IPS-18a (cell line): ENCODE data around the gene MAP3K2.
A peak's percentile ranks its signal among the peaks of the same experiment; 100 is the strongest.
"Not testable (repeated sequence)": the region's sequence is repeated elsewhere in the genome, so short reads cannot be mapped to it uniquely, and the experiment has no call there.

Experiments
- H3K27ac ChIP-seq: one replicate; pipeline ENCODE4 v1.5.1; 2013; ENCODE audit warnings: low read length
- H3K27me3 ChIP-seq: one replicate; pipeline ENCODE4 v1.6.1; 2013; ENCODE audit warnings: mild to moderate bottlenecking, low read length; ENCODE audit not compliant: control insufficient read depth, insufficient read depth
- H3K36me3 ChIP-seq: one replicate; pipeline ENCODE4 v1.6.1; 2013; ENCODE audit warnings: low read depth, low read length; ENCODE audit not compliant: control insufficient read depth
- H3K4me1 ChIP-seq: one replicate; pipeline ENCODE4 v1.6.1; 2013; ENCODE audit warnings: low read depth, low read length; ENCODE audit not compliant: control insufficient read depth
- H3K4me3 ChIP-seq: one replicate; pipeline ENCODE4 v1.5.1; 2013; ENCODE audit warnings: low read length
- H3K9ac ChIP-seq: one replicate; pipeline ENCODE4 v1.6.1; 2013; ENCODE audit warnings: mild to moderate bottlenecking, low read length, moderate library complexity
- H3K9me3 ChIP-seq: one replicate; pipeline ENCODE4 v1.6.1; 2013; ENCODE audit warnings: low read depth, low read length; ENCODE audit not compliant: control insufficient read depth

The MAP3K2 gene

GRCh38 chr2:127410871-127411652, 23.3 kb upstream of the MAP3K2 start:
- H3K27ac ChIP-seq, result no peak overlapping the region
- H3K27me3 ChIP-seq, result peaks cover 27% of the 10 kb centered on the region
- peaks cover 3% of the 10 kb centered on the region for H3K4me1 ChIP-seq
- no peak overlapping the region for H3K9ac ChIP-seq
- no peaks in the 10 kb centered on the region for H3K9me3 ChIP-seq
- H3K4me3 ChIP-seq, result no peak overlapping the region
- H3K36me3 ChIP-seq, result no peaks in the 10 kb centered on the region

GRCh38 chr2:127409716-127410115, 21.9 kb upstream of the MAP3K2 start:
- not testable (repeated sequence) for H3K27ac ChIP-seq, H3K9ac ChIP-seq, H3K4me1 ChIP-seq, H3K36me3 ChIP-seq, H3K9me3 ChIP-seq, H3K4me3 ChIP-seq
- H3K27me3 ChIP-seq, result peaks cover 14% of the 10 kb centered on the region

DNA sequence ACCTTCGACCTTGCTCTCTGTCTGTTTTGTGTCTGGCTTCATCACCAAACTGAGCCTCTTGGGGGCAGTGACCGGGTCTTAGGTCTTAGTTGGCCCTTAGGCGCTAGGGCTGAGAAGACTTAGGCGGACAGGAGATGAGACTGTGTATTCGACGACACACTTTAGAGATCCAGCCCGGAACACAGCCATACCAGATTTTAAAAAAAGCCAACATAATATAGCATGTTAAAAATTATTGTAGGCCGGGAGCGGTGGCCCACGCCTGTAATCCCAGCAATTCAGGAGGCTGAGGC, 21.0 kb upstream of the MAP3K2 start:
- no peak overlapping the region for H3K9ac ChIP-seq

DNA sequence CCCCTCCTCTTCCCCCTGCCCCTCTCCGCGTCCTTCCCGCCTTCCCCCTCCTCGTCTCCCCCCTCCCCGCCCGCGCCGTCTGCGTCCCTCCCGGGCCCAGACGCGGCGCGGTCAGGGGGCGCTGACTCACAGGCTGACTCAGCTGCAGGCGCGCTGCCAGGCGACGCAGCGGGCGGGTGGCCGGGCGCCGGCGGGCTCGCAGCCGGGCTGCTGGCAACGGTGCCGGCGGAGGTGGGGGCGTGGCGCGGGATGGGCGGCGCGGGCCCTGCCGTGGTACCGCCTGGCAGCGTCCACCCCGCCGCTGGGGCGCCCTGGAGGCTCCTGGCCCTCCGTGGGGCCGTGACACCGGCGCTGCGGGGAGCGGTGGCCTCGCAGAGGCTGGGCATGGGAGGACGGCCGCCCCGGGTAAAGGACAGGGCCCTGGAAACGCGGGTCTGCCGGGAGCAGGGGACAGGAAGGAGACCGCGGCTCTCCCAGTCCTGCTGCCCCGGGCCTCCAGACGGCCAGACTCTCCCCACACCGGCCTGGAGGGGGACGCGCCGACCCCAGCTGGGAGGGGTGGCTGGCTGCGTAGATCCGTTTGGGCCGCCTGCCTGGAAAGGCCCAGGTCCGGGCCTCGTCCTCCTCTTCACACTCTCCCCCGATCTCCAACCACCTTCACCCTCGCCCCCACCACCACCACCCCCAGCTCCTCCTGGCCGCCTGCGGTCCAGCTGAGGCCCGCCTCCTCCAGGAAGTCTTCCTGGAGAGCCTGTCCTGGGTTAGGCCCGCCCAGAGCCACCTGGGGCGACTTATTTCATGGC, 20.4 kb upstream of the MAP3K2 start:
- no peaks in the 10 kb centered on the region for H3K9me3 ChIP-seq
- H3K4me3 ChIP-seq, result peak overlapping the region; percentile 47
- no peak overlapping the region for H3K27ac ChIP-seq
- no peak overlapping the region for H3K9ac ChIP-seq
- H3K4me1 ChIP-seq, result peaks cover 3% of the 10 kb centered on the region
- H3K36me3 ChIP-seq, result no peaks in the 10 kb centered on the region
- H3K27me3 ChIP-seq, result peaks cover 7% of the 10 kb centered on the region

More for the DNA sequence above, 21.0 kb upstream of the MAP3K2 start:
- Histone ChIP-seq H3K4me1 (peaks cover 3% of the 10 kb centered on the region), H3K9me3 (no peaks in the 10 kb centered on the region), H3K4me3 (peak overlapping the region; percentile 47), H3K36me3 (no peaks in the 10 kb centered on the region), H3K27me3 (peaks cover 7% of the 10 kb centered on the region), H3K27ac (no peak overlapping the region)

DNA sequence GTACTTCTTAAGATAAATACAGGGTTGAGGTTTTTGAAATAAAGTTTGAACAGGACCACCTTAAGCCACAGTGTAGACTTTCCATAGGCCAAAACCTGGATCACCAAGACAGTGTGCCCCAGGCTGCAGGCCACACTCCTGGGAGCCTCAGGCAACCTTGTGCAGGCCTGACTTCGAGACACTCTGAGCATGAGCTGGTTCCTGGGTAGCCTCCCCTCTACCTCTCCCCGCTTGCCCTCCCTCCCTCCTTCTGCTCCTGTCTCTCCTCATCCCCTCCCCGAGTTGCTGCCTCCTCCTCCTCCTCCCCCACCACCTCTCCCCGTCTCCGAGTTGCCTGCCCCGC, 19.9 kb upstream of the MAP3K2 start:
- Histone ChIP-seq H3K27me3 (peaks cover 7% of the 10 kb centered on the region), H3K4me1 (peaks cover 3% of the 10 kb centered on the region), H3K9me3 (no peaks in the 10 kb centered on the region), H3K4me3 (peak overlapping the region; percentile 11), H3K9ac (no peak overlapping the region), H3K27ac (no peak overlapping the region), H3K36me3 (no peaks in the 10 kb centered on the region)

DNA sequence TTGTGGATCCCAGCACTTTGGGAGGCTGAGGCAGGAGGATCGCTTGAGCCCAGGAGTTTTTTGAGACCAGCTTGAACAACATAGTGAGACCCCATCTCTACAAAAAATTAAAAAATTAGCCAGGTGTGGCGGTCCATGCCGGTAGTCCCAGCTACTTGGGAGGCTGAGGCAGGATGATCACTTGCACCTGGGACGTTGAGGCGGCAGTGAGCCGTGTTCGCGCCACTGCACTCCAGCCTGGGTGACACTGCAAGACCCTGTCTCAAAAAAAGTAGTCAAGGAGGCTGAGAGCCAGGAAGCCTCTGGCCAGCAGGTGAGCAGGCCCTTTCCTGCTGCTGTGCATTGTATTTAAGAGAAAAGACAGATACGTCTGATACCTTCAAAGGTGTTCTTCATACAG, 19.3 kb upstream of the MAP3K2 start:
- H3K4me3 ChIP-seq, result no peak overlapping the region
- H3K27me3 ChIP-seq, result peaks cover 7% of the 10 kb centered on the region
- H3K9me3 ChIP-seq, result no peaks in the 10 kb centered on the region
- H3K4me1 ChIP-seq, result peaks cover 3% of the 10 kb centered on the region
- H3K27ac ChIP-seq, result no peak overlapping the region
- H3K9ac ChIP-seq, result no peak overlapping the region
- no peaks in the 10 kb centered on the region for H3K36me3 ChIP-seq

DNA sequence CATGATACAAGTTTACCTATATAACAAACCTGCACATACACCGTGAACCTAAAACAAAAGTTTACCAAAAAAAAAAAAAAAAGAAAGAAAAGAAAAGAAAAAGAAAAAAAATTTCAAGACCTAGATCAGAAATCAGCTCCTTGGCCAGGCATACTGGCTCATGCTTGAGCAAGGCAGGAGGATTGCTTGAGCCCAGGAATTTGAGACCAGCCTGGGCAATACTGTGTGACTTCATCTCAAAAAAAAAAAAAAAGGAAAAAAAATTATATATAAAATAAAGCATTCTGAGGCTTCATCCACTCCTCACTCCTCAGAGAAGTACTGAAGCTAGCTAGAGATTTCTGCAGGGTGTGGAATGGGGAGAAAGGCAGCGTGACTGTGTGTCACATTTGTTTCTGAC, 18.7 kb upstream of the MAP3K2 start:
- Histone ChIP-seq H3K27ac (no peak overlapping the region), H3K4me3 (no peak overlapping the region), H3K9ac (no peak overlapping the region), H3K4me1 (peaks cover 3% of the 10 kb centered on the region), H3K36me3 (no peaks in the 10 kb centered on the region), H3K27me3 (peaks cover 7% of the 10 kb centered on the region), H3K9me3 (no peaks in the 10 kb centered on the region)

DNA sequence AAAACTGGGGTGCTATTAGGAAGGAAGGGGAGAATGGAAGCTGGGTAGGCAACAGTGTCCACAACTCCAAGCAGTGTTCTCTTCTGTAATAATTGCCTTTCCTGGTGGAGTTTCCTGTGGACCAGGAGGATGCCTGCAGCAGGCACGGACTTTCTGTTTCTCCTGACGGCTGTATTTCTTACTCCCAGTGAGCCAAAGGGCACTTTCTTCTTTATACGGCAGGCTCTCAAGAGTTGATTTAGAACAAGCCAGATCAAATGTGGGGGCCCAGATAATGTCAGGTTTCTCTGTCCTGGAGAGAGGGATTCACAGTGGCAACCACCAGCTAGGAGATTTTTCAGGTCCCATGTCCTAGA, 17.5 kb upstream of the MAP3K2 start:
- Histone ChIP-seq H3K36me3 (no peaks in the 10 kb centered on the region), H3K9ac (no peak overlapping the region), H3K4me3 (no peak overlapping the region), H3K9me3 (no peaks in the 10 kb centered on the region), H3K27me3 (peaks cover 7% of the 10 kb centered on the region), H3K4me1 (peaks cover 3% of the 10 kb centered on the region), H3K27ac (no peak overlapping the region)

DNA sequence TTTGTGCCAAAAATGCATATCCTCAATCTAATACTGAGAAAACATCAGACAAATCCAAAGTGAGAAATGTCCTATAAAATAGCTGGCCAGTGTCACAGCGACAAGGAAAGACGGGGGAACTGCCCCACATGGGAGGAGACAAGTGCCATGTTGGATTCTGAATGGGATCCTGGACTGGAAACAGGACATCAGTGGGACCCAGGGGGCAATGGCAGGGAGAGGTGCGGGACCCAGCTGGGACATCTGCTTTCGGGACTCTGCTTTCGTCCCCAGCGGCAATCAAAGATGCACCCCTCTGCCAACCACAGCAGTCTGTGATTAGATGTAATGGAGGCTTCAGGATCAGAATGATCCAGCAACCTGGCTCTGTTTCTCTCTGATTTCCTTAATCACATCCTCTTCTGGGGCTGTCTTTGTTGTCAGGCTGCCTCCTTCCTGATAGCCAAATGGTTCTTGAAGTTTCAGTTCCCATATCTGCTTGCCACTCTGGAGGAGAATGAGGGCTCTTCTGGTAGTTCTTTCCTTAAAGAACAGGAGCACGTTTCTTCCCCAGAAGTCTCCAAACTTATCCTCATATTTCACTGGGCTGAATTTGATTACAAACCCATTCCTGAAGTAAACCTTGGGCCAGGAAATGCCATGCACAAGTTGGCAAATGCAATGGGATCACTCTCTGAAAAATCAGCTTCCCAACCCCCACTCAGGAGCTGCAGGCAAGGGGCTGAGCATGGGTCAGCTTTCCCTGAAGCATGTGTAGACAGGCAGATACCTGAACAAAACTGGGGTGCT, 16.9 kb upstream of the MAP3K2 start:
- peaks cover 3% of the 10 kb centered on the region for H3K4me1 ChIP-seq
- no peak overlapping the region for H3K9ac ChIP-seq
- H3K9me3 ChIP-seq, result no peaks in the 10 kb centered on the region
- no peak overlapping the region for H3K4me3 ChIP-seq
- peaks cover 7% of the 10 kb centered on the region for H3K27me3 ChIP-seq
- no peak overlapping the region for H3K27ac ChIP-seq
- H3K36me3 ChIP-seq, result no peaks in the 10 kb centered on the region

- Histone ChIP-seq H3K9ac (no peak overlapping the region), H3K27me3 (peaks cover 7% of the 10 kb centered on the region), H3K36me3 (no peaks in the 10 kb centered on the region), H3K4me1 (peaks cover 3% of the 10 kb centered on the region), H3K4me3 (no peak overlapping the region), H3K9me3 (no peaks in the 10 kb centered on the region), H3K27ac (no peak overlapping the region)
Measured at GRCh38 chr2:127403460-127403859, 15.7 kb upstream of the MAP3K2 start.

GRCh38 chr2:127401757-127402695, 14.3 kb upstream of the MAP3K2 start:
- no peaks in the 10 kb centered on the region for H3K4me1 ChIP-seq

More at GRCh38 chr2:127401757-127402695, 14.3 kb upstream of the MAP3K2 start:
- no peak overlapping the region for H3K27ac ChIP-seq
- no peak overlapping the region for H3K4me3 ChIP-seq
- peaks cover 3% of the 10 kb centered on the region for H3K27me3 ChIP-seq
- H3K36me3 ChIP-seq, result no peaks in the 10 kb centered on the region
- no peak overlapping the region for H3K9ac ChIP-seq
- H3K9me3 ChIP-seq, result no peaks in the 10 kb centered on the region
